Stimulated activated CD4-positive, alpha-beta T cell treated with anti-CD3 and anti-CD28 coated beads, Interleukin-2, amount 100 ng/mL, for 4 hours (primary cell): ENCODE measurements around the gene ME3.

Source experiments
- DNase-seq: peaks from one replicate; pipeline ENCODE4 v3.0.0-alpha.2; 2020; ENCODE audit warnings: low read depth

Gene ME3

GRCh38 chr11:86692746-86693145 is 20.3 kb upstream of the ME3 start:
- DNase-seq, result no peak

- no peak for DNase-seq
Measured at GRCh38 chr11:86692317-86692716, 19.9 kb upstream of the ME3 start.

GRCh38 chr11:86688398-86689179 is 16.2 kb upstream of the ME3 start:
- no peak for DNase-seq

GRCh38 chr11:86687185-86687778 is 14.9 kb upstream of the ME3 start:
- no peak for DNase-seq

GRCh38 chr11:86686531-86686930 is 14.1 kb upstream of the ME3 start:
- no peak for DNase-seq

- DNase-seq, result no peak
Measured at GRCh38 chr11:86681483-86681756, 9.0 kb upstream of the ME3 start.

- no peak for DNase-seq
Measured at GRCh38 chr11:86680716-86681482, 8.5 kb upstream of the ME3 start.

GRCh38 chr11:86678823-86679222 is 6.4 kb upstream of the ME3 start:
- no peak for DNase-seq

GRCh38 chr11:86678296-86678695 is 5.9 kb upstream of the ME3 start:
- DNase-seq, result no peak

GRCh38 chr11:86676533-86677154 is 4.2 kb upstream of the ME3 start:
- no peak for DNase-seq

GRCh38 chr11:86676010-86676409 is 3.6 kb upstream of the ME3 start:
- no peak for DNase-seq

- DNase-seq, result no peak
Measured at GRCh38 chr11:86675017-86675416, 2.6 kb upstream of the ME3 start.

GRCh38 chr11:86673872-86674750 is 1.7 kb upstream of the ME3 start:
- DNase-seq, result no peak

GRCh38 chr11:86673055-86673843 is 833 bp upstream of the ME3 start:
- DNase-seq, result no peak

- DNase-seq, result no peak
Measured at GRCh38 chr11:86671531-86672006, 847 bp downstream of the ME3 start.

GRCh38 chr11:86670911-86671310 is 1.5 kb downstream of the ME3 start:
- DNase-seq, result no peak

- DNase-seq, result no peak
Measured at GRCh38 chr11:86670181-86670580, 2.2 kb downstream of the ME3 start.

- no peak for DNase-seq
Measured at GRCh38 chr11:86669424-86669823, 3.0 kb downstream of the ME3 start.

- no peak for DNase-seq
Measured at GRCh38 chr11:86668929-86669328, 3.5 kb downstream of the ME3 start.

GRCh38 chr11:86666193-86666592 is 6.2 kb downstream of the ME3 start:
- no peak for DNase-seq

GRCh38 chr11:86664930-86665329 is 7.5 kb downstream of the ME3 start:
- DNase-seq, result no peak
